Measurements from ENCODE around the gene CORIN.

Gene CORIN

GRCh38 chr4:47852136-47852535 is 14.3 kb upstream of the CORIN start:
- H3K4me3 ChIP-seq (ENCODE audit: low read depth, low read length) = no peak overlapping the region
- no peak for TF ChIP-seq CTCF (IDR thresholded peaks at IDR 0.05; ENCODE audit: insufficient read depth, low read length, missing control alignments)
- CTCF ChIA-PET = interaction anchor here (0.9 to 2.5 kb wide), 6 partner anchors 10 to 180 kb away, joined by 3 to 18 read pairs (median 5); no protein-coding TSS in a partner anchor
- POLR2A ChIA-PET = no interaction called here
- DNase-seq (ENCODE audit: low read depth, low spot score) = peak; percentile 63

GRCh38 chr4:47849466-47849865 is 11.6 kb upstream of the CORIN start:
- TF ChIP-seq CTCF (IDR thresholded peaks at IDR 0.05; ENCODE audit: insufficient read depth, low read length, missing control alignments) = no peak
- no peak overlapping the region for H3K4me3 ChIP-seq (ENCODE audit: low read depth, low read length)
- POLR2A ChIA-PET = no interaction called here
- DNase-seq (ENCODE audit: low read depth, low spot score) = no peak
- CTCF ChIA-PET = interaction anchor here (1.0 to 2.8 kb wide), 3 partner anchors 13 to 164 kb away, joined by 3 to 29 read pairs (median 4); partner anchors contain the start of gene CORIN

GRCh38 chr4:47848041-47848440 is 10.2 kb upstream of the CORIN start:
- no peak overlapping the region for H3K4me3 ChIP-seq (ENCODE audit: low read depth, low read length)
- POLR2A ChIA-PET = no interaction called here
- no peak for TF ChIP-seq CTCF (IDR thresholded peaks at IDR 0.05; ENCODE audit: insufficient read depth, low read length, missing control alignments)
- DNase-seq (ENCODE audit: low read depth, low spot score) = no peak
- CTCF ChIA-PET = interaction anchor here (1.1 to 2.8 kb wide), 3 partner anchors 9 to 143 kb away, joined by 3 to 29 read pairs (median 10); partner anchors contain the start of gene CORIN

GRCh38 chr4:47842985-47843384 is 5.1 kb upstream of the CORIN start:
- no peak for DNase-seq (ENCODE audit: low read depth, low spot score)
- POLR2A ChIA-PET = no interaction called here
- CTCF ChIA-PET = interaction anchor here (0.5 to 10.7 kb wide), 2 partner anchors 139 to 164 kb away, joined by 3 to 433 read pairs; no protein-coding TSS in a partner anchor

GRCh38 chr4:47840291-47840690 is 2.4 kb upstream of the CORIN start:
- no peak for DNase-seq (ENCODE audit: low read depth, low spot score)
- CTCF ChIA-PET = interaction anchor here (0.8 to 10.7 kb wide), 19 partner anchors 8 to 321 kb away, joined by 3 to 433 read pairs (median 5); no protein-coding TSS in a partner anchor
- POLR2A ChIA-PET = no interaction called here
- no peak for TF ChIP-seq CTCF (IDR thresholded peaks at IDR 0.05; ENCODE audit: insufficient read depth, low read length, missing control alignments)
- no peak overlapping the region for H3K4me3 ChIP-seq (ENCODE audit: low read depth, low read length)

More at GRCh38 chr4:47842985-47843384, 5.1 kb upstream of the CORIN start:
- TF ChIP-seq CTCF (IDR thresholded peaks at IDR 0.05; ENCODE audit: insufficient read depth, low read length, missing control alignments) = no peak
- no peak overlapping the region for H3K4me3 ChIP-seq (ENCODE audit: low read depth, low read length)

GRCh38 chr4:47839259-47839658 is 1.4 kb upstream of the CORIN start:
- CTCF ChIA-PET = interaction anchor here (0.7 to 10.7 kb wide), 26 partner anchors 9 to 320 kb away, joined by 3 to 433 read pairs (median 4); no protein-coding TSS in a partner anchor
- TF ChIP-seq CTCF (IDR thresholded peaks at IDR 0.05; ENCODE audit: insufficient read depth, low read length, missing control alignments) = peak; percentile 48
- POLR2A ChIA-PET = no interaction called here
- H3K4me3 ChIP-seq (ENCODE audit: low read depth, low read length) = no peak overlapping the region
- DNase-seq (ENCODE audit: low read depth, low spot score) = no peak

Measured in AG04449 (cell line).